Hepatocyte (in vitro differentiated cells): ENCODE measurements around the gene TIMD4. TPM values are rescaled to one million over a fixed set of nuclear protein-coding genes. Genes with fewer than 3 reads are reported as not detected.

ENCODE experiments used
- DNase-seq: peaks from one replicate; pipeline ENCODE4 v3.0.0-alpha.2; 2016; ENCODE audit warnings: low spot score
- H2AFZ ChIP-seq: fragments of 200-600 bp; sonication (generic); 2 replicates; pipeline ENCODE4 v1.6.0; 2016; ENCODE audit warnings: antibody characterized with exemption, mild to moderate bottlenecking
- H3K27ac ChIP-seq: fragments of 200-600 bp; sonication (generic); 2 replicates; pipeline ENCODE4 v1.5.1; 2016; ENCODE audit warnings: mild to moderate bottlenecking
- H3K27me3 ChIP-seq: fragments of 200-600 bp; sonication (generic); 2 replicates; pipeline ENCODE4 v1.6.1; 2016
- H3K36me3 ChIP-seq: fragments of 200-600 bp; sonication (generic); replicated peaks from 2 replicates; pipeline ENCODE4 v1.5.1; 2016; ENCODE audit warnings: low read depth; ENCODE audit not compliant: insufficient read depth
- H3K4me1 ChIP-seq: fragments of 200-600 bp; sonication (generic); 2 replicates; pipeline ENCODE4 v1.5.1; 2016; ENCODE audit warnings: mild to moderate bottlenecking, moderate library complexity; ENCODE audit not compliant: insufficient read depth
- H3K4me2 ChIP-seq: fragments of 200-600 bp; sonication (generic); 2 replicates; pipeline ENCODE4 v1.6.0; 2016
- H3K4me3 ChIP-seq: fragments of 200-600 bp; sonication (generic); 2 replicates; pipeline ENCODE4 v1.5.1; 2016; ENCODE audit warnings: mild to moderate bottlenecking
- H3K79me2 ChIP-seq: fragments of 200-600 bp; sonication (generic); 2 replicates; pipeline ENCODE4 v1.6.0; 2017; ENCODE audit warnings: mild to moderate bottlenecking
- H3K9me2 ChIP-seq: fragments of 200-600 bp; sonication (generic); replicated peaks from 2 replicates; pipeline ENCODE4 v1.6.0; 2017; ENCODE audit warnings: mild to moderate bottlenecking; ENCODE audit not compliant: insufficient read depth
- H3K9me3 ChIP-seq: fragments of 200-600 bp; sonication (generic); 2 replicates; pipeline ENCODE4 v1.5.1; 2016; ENCODE audit warnings: low read depth, mild to moderate bottlenecking
- H4K20me1 ChIP-seq: fragments of 200-600 bp; sonication (generic); 2 replicates; pipeline ENCODE4 v1.6.0; 2016; ENCODE audit warnings: mild to moderate bottlenecking; ENCODE audit not compliant: insufficient read depth, poor library complexity, severe bottlenecking
- CTCF ChIP-seq: fragments of 200-600 bp; sonication (generic); IDR thresholded peaks from 2 replicates; pipeline ENCODE4 v1.5.1; 2016; ENCODE audit warnings: antibody characterized with exemption, mild to moderate bottlenecking; ENCODE audit not compliant: poor library complexity
- EZH2 ChIP-seq: fragments of 200-600 bp; sonication (generic); IDR thresholded peaks from 2 replicates; pipeline ENCODE4 v1.6.1; 2016; ENCODE audit warnings: antibody characterized with exemption, mild to moderate bottlenecking, borderline replicate concordance
- EZH2phosphoT487 ChIP-seq: fragments of 200-600 bp; sonication (generic); IDR thresholded peaks from one replicate; pipeline ENCODE4 v1.6.1; 2018; ENCODE audit warnings: antibody characterized with exemption, mild to moderate bottlenecking, low read depth, moderate library complexity; ENCODE audit not compliant: unreplicated experiment, severe bottlenecking
- WGBS: methylation state at CpG from one replicate; pipeline ENCODE4 v1.1.6; 2016; ENCODE audit warnings: low lambda C conversion rate; ENCODE audit errors: missing lambda C conversion rate; 5-methylcytosine and 5-hydroxymethylcytosine counted together
- polyA plus RNA-seq: library from polyadenylated mRNA; unstranded; fragments of >200 nt; fragmentation: Nextera tagmentation; extraction: Ambion mirVana; gene quantifications from 2 replicates; pipeline ENCODE4 v1.2.1, GENCODE V29; 2016
- total RNA-seq: library from RNA; depleted of rRNA; stranded (reverse); fragments of >200 nt; gene quantifications from 2 replicates; pipeline ENCODE4 v1.2.3, GENCODE V29; 2014

The TIMD4 gene
- total and polyA plus RNA-seq, 2 experiments from 2014 or later = 0.42 to 1.1 TPM

GRCh38 chr5:156909180-156909579, 53.8 kb downstream of the TIMD4 start:
- Histone ChIP-seq H3K4me2 (no peak overlapping the region), H3K79me2 (no peaks in the 10 kb centered on the region), H3K9me3 (no peaks in the 10 kb centered on the region), H3K4me1 (no peaks in the 10 kb centered on the region), H3K27me3 (no peaks in the 10 kb centered on the region), H3K27ac (no peak overlapping the region), H3K9me2 (no peaks in the 10 kb centered on the region), H4K20me1 (no peaks in the 10 kb centered on the region), H3K4me3 (no peak overlapping the region), H3K36me3 (no peaks in the 10 kb centered on the region), H2AFZ (no peak overlapping the region)
- no peak for DNase-seq
- TF ChIP-seq EZH2 (no peak), EZH2phosphoT487 (no peak), CTCF (no peak)
- 92% methylated on average over 6 of the region's 6 CpGs for WGBS

- Histone ChIP-seq H3K4me1 (no peaks in the 10 kb centered on the region), H3K4me2 (no peak overlapping the region), H3K9me3 (no peaks in the 10 kb centered on the region), H3K4me3 (no peak overlapping the region), H4K20me1 (no peaks in the 10 kb centered on the region), H2AFZ (no peak overlapping the region), H3K79me2 (no peaks in the 10 kb centered on the region), H3K27ac (no peak overlapping the region), H3K36me3 (no peaks in the 10 kb centered on the region), H3K9me2 (no peaks in the 10 kb centered on the region), H3K27me3 (no peaks in the 10 kb centered on the region)
- no peak for DNase-seq
- TF ChIP-seq EZH2 = no peak
- no peak for TF ChIP-seq CTCF
- TF ChIP-seq EZH2phosphoT487 = no peak
- 96% methylated on average over 6 of the region's 6 CpGs for WGBS
Observed at GRCh38 chr5:156907667-156908066, 55.4 kb downstream of the TIMD4 start.

- no peaks in the 10 kb centered on the region for H3K27me3 ChIP-seq
- no peaks in the 10 kb centered on the region for H4K20me1 ChIP-seq
- no peak overlapping the region for H3K27ac ChIP-seq
- no peaks in the 10 kb centered on the region for H3K36me3 ChIP-seq
- no peak overlapping the region for H3K4me3 ChIP-seq
- H3K9me2 ChIP-seq = no peaks in the 10 kb centered on the region
- H2AFZ ChIP-seq = no peak overlapping the region
- no peaks in the 10 kb centered on the region for H3K9me3 ChIP-seq
- no peaks in the 10 kb centered on the region for H3K4me1 ChIP-seq
- TF ChIP-seq EZH2phosphoT487 = no peak
- TF ChIP-seq EZH2 = no peak
- TF ChIP-seq CTCF = no peak
- DNase-seq = no peak
- H3K79me2 ChIP-seq = no peaks in the 10 kb centered on the region
- H3K4me2 ChIP-seq = no peak overlapping the region
- 87% methylated on average over 3 of the region's 3 CpGs for WGBS
Observed at GRCh38 chr5:156906807-156907206, 56.2 kb downstream of the TIMD4 start.

- H3K27me3 ChIP-seq = no peaks in the 10 kb centered on the region
- DNase-seq = no peak
- H3K4me2 ChIP-seq = no peak overlapping the region
- no peak overlapping the region for H3K4me3 ChIP-seq
- no peaks in the 10 kb centered on the region for H3K79me2 ChIP-seq
- H3K4me1 ChIP-seq = no peaks in the 10 kb centered on the region
- H3K9me2 ChIP-seq = no peaks in the 10 kb centered on the region
- 82% methylated on average over 7 of the region's 7 CpGs for WGBS
- H3K27ac ChIP-seq = no peak overlapping the region
- no peaks in the 10 kb centered on the region for H3K36me3 ChIP-seq
- H4K20me1 ChIP-seq = no peaks in the 10 kb centered on the region
- H2AFZ ChIP-seq = no peak overlapping the region
- no peaks in the 10 kb centered on the region for H3K9me3 ChIP-seq
- TF ChIP-seq EZH2 (no peak), CTCF (no peak), EZH2phosphoT487 (no peak)
Observed at GRCh38 chr5:156896546-156896945, 66.5 kb downstream of the TIMD4 start.
